Right lobe of liver (tissue), 6 donors: ENCODE results near the gene BMF. TPM values are rescaled to one million over a fixed set of nuclear protein-coding genes. Genes with fewer than 3 reads are reported as not detected.

Source experiments
- ATAC-seq, 4 donors: fragments of 200-7000 bp; cut with Tn5 transposase; one replicate each; pipeline ENCODE4 v1.9.1; 2020; ENCODE audit warnings: mild to moderate bottlenecking in 4 of 4, moderate library complexity in 4 of 4
- DNase-seq, 3 donors: peaks; one replicate each; pipeline ENCODE4 v3.0.0-alpha.2; 2020
- H3K27ac ChIP-seq, 3 donors: fragments of 200-600 bp; one replicate each; pipeline ENCODE4 v1.8.0; 2022
- H3K27me3 ChIP-seq, 2 donors: fragments of 200-600 bp; one replicate each; pipeline ENCODE4 v1.8.0; 2022
- H3K36me3 ChIP-seq, 4 donors: fragments of 200-600 bp; sonication (generic) in 1 of 4; one replicate each; pipeline versions ENCODE4 v1.5.1 to v1.8.0; 2017 to 2022; ENCODE audit warnings: control low read depth in 1 of 4
- H3K4me1 ChIP-seq, 4 donors: fragments of 200-600 bp; sonication (generic) in 1 of 4; one replicate each; pipeline versions ENCODE4 v1.5.1 to v1.8.0; 2017 to 2022; ENCODE audit warnings: control low read depth in 1 of 4
- H3K4me3 ChIP-seq, 3 donors: fragments of 200-600 bp; one replicate each; pipeline ENCODE4 v1.8.0; 2022
- H3K9me3 ChIP-seq, 4 donors: fragments of 200-600 bp; sonication (generic) in 1 of 4; one replicate each; pipeline versions ENCODE4 v1.5.1 to v1.8.0; 2017 to 2022; ENCODE audit warnings: control low read depth in 1 of 4
- POLR2A ChIP-seq: fragments of 450-650 bp; IDR thresholded peaks from one replicate; pipeline ENCODE4 v1.6.1; 2017; ENCODE audit warnings: antibody characterized with exemption, mild to moderate bottlenecking
- WGBS: methylation state at CpG from one replicate; pipeline ENCODE4 v1.1.6; 2018; ENCODE audit warnings: low coverage, low lambda C conversion rate; ENCODE audit not compliant: insufficient coverage; ENCODE audit errors: missing lambda C conversion rate; 5-methylcytosine and 5-hydroxymethylcytosine counted together
- intact Hi-C, 2 donors: fragments of 100-400 bp; cut with DNase I; formaldehyde crosslinking; loops; one replicate each; pipeline versions ENCODE4 v1.11.2 to v1.14.1; 2022
- total RNA-seq, 6 experiments: library from RNA; depleted of rRNA in 2 of 6; stranded (reverse); fragments of >200 nt in 2 of 6; fragmentation: NEBNext Ultra II Directional in 3 of 6; extraction: Animal tissue kit (Norgen Biotek cat#: 25700) in 3 of 6; gene quantifications; one replicate each; pipeline versions ENCODE4 v1.1.0 to v1.2.4, GENCODE V29; 2016 to 2023
- TF ChIP-seq, protein P1 (sequence below), 4 donors: fragments of 200-600 bp in 3 of 4; fragments of 450-650 bp in 1 of 4; IDR thresholded peaks; one replicate each; pipeline versions ENCODE4 v1.5.1 to v1.8.0; 2016 to 2022; ENCODE audit warnings: antibody characterized with exemption in 4 of 4, mild to moderate bottlenecking in 2 of 4
- donor health status: DM: no; HTN: yes; CAD: no.
- donor health status: DM: no; HTN: no; CAD: no.
- donor health status: DM: no; HTN: no; CAD: no.
- donor health status: DM: no; HTN: yes; CAD: no.
- donor health status: DM: no; HTN: yes; CAD: no.

Gene BMF
- total RNA-seq, 6 experiments from 2014 or later = 1.7 to 7.3 (median 3.4) TPM

DNA sequence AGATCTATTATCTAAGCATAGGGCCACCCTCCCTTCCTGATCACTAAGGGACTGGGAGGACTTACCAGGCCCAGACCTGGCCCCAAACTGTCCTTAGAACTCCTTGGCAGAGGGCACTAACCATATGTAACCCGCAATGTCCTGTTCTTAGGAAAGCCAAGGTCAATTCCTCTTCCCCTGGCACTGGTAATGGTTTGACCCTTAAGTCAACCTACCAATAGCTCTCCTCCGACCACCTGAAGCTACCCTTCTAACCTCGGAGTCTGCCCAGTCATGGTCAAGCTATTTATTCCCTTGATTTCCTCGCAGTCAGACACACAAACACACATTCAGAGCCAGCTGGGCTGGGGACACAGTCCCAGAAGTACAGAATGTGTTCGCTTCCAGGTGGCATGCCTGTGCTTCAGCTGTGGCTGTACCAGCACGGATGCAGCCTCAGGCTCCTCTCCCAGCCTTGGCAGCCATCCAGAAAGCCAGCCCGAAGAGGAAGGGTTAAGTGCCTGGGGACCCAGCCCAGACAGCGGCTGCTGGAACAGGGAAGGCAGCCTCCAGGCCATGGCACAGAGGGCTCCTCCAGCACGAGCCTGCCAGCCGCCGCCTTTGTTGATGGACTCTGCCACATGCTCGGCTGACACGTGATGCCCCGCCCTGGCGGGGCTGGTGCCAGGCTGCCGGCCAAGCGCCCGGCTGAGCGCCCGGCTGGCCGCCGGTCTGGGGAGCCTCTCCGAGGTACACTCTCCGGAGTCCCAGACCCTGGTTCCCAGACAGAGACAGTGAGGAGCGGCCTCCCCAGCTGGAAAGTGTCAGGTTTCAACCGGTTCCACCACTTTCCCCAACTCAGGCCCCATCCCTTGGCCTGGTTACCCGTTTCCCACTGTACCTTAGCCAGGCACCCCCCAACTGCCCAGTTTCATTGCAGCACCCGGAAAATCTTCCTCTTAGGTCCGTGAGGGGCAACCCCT is 5.5 kb downstream of the BMF start:
- peak; percentile 89 to 96 (median 95) for DNase-seq
- H3K36me3 ChIP-seq = no peaks in the 10 kb centered on the region
- H3K27me3 ChIP-seq = no peaks in the 10 kb centered on the region
- intact Hi-C loops = loop anchor here in 1 of 2 donors (10.0 kb wide), 1 partner anchor 58 kb away; no protein-coding TSS in a partner anchor
- WGBS = 33% methylated on average over 6 of the region's 29 CpGs
- peak; percentile 47 to 71 (median 64) for ATAC-seq
- TF ChIP-seq, protein P1, sequence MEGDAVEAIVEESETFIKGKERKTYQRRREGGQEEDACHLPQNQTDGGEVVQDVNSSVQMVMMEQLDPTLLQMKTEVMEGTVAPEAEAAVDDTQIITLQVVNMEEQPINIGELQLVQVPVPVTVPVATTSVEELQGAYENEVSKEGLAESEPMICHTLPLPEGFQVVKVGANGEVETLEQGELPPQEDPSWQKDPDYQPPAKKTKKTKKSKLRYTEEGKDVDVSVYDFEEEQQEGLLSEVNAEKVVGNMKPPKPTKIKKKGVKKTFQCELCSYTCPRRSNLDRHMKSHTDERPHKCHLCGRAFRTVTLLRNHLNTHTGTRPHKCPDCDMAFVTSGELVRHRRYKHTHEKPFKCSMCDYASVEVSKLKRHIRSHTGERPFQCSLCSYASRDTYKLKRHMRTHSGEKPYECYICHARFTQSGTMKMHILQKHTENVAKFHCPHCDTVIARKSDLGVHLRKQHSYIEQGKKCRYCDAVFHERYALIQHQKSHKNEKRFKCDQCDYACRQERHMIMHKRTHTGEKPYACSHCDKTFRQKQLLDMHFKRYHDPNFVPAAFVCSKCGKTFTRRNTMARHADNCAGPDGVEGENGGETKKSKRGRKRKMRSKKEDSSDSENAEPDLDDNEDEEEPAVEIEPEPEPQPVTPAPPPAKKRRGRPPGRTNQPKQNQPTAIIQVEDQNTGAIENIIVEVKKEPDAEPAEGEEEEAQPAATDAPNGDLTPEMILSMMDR (IDR thresholded peaks at IDR 0.05) = no peak
- TF ChIP-seq POLR2A = no peak
- peaks cover 2 to 91% (median 47%) of the 10 kb centered on the region in 4 donors for H3K4me1 ChIP-seq
- H3K27ac ChIP-seq = peak overlapping the region; percentile 6 to 57 (median 44)
- no peaks in the 10 kb centered on the region for H3K9me3 ChIP-seq
- no peak overlapping the region for H3K4me3 ChIP-seq

GRCh38 chr15:40100947-40101905 is 7.5 kb downstream of the BMF start:
- WGBS = 16% methylated on average over 5 of the region's 6 CpGs
- H3K9me3 ChIP-seq = no peaks in the 10 kb centered on the region
- H3K27ac ChIP-seq = peak overlapping the region in 1 of 3 donors; percentile 1
- intact Hi-C loops = loop anchor here in 1 of 2 donors (10.0 kb wide), 1 partner anchor 56 kb away; no protein-coding TSS in a partner anchor
- no peaks in the 10 kb centered on the region for H3K36me3 ChIP-seq
- TF ChIP-seq, protein P1 (IDR thresholded peaks at IDR 0.05) = no peak
- no peak for TF ChIP-seq POLR2A
- H3K4me3 ChIP-seq = no peak overlapping the region
- peaks cover 6 to 82% (median 44%) of the 10 kb centered on the region in 4 donors for H3K4me1 ChIP-seq
- H3K27me3 ChIP-seq = no peaks in the 10 kb centered on the region
- ATAC-seq (peak; percentile 31 to 55 (median 36)), DNase-seq (peak in 1 of 3 donors; percentile 64)

DNA sequence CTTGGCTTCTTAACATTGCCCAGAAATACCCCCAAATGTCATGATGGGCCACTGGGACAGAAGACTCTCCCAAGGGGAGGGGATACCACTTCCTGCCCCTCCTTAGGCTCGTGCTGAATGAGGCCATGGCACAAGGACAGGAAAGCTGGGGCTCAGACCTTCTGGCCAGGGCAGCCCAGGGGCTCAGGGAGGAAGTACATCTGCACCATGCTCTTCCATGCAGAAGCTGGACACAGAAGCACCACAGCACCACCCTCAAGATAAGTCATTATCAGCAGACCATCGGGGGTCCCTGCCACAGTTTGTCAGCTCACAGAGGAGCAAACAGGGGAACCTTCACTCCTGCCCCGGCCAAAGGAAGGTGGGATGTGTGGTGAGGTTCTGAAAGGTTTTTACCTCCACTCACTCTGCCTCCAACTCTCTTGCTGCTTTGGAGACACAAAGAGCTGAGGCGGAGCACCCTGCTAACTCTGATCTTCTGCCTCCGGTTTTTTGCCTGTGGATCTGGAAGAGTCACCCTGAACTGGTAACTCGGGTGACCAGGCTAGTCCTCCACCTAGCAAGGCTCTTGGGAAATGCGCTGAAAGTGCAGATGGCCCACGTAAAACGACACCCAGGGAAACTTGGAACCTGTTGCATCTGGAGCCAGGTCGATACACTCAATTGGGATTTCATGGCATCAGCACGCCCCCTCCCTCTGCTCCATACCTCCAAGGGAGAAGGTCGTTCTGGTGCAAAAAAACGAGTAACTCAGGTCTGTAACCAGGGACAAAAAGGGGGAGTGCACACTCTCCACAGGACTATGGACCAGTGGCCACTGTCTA is 8.3 kb downstream of the BMF start:
- DNase-seq (peak in 1 of 3 donors; percentile 47), ATAC-seq (peak in 1 of 4 donors; percentile 1)
- TF ChIP-seq, protein P1 (IDR thresholded peaks at IDR 0.05) = no peak
- no peak for TF ChIP-seq POLR2A
- H3K4me3 ChIP-seq = no peak overlapping the region
- intact Hi-C loops = loop anchor here in 1 of 2 donors (10.0 kb wide), 1 partner anchor 56 kb away; no protein-coding TSS in a partner anchor
- WGBS = 49% methylated on average over 12 of the region's 13 CpGs
- H3K4me1 ChIP-seq = peaks cover 6 to 75% (median 41%) of the 10 kb centered on the region in 4 donors
- H3K27me3 ChIP-seq = no peaks in the 10 kb centered on the region
- H3K27ac ChIP-seq = no peak overlapping the region
- no peaks in the 10 kb centered on the region for H3K9me3 ChIP-seq
- H3K36me3 ChIP-seq = no peaks in the 10 kb centered on the region
